GM21528 (cell line): Measurements from ENCODE around the gene TNK2.
"Not testable (repeated sequence)": the region's sequence is repeated elsewhere in the genome, so short reads cannot be mapped to it uniquely, and the experiment has no call there.

ENCODE experiments used
- ATAC-seq: cut with Tn5 transposase; IDR thresholded peaks from one replicate; pipeline ENCODE4 v1.9.1; 2021; ENCODE audit warnings: mild to moderate bottlenecking, moderate library complexity; ENCODE audit not compliant: unreplicated experiment, low FRiP score

The TNK2 gene

GRCh38 chr3:195824425-195825190, 83.7 kb downstream of the TNK2 start:
- ATAC-seq, result not testable (repeated sequence)

- ATAC-seq, result no peak
Measured at GRCh38 chr3:195823999-195824398, 84.4 kb downstream of the TNK2 start.

GRCh38 chr3:195823280-195823679, 85.1 kb downstream of the TNK2 start:
- ATAC-seq, result no peak

GRCh38 chr3:195822131-195822696, 86.1 kb downstream of the TNK2 start:
- no peak for ATAC-seq

- ATAC-seq, result no peak
Measured at GRCh38 chr3:195821403-195822130, 86.8 kb downstream of the TNK2 start.

DNA sequence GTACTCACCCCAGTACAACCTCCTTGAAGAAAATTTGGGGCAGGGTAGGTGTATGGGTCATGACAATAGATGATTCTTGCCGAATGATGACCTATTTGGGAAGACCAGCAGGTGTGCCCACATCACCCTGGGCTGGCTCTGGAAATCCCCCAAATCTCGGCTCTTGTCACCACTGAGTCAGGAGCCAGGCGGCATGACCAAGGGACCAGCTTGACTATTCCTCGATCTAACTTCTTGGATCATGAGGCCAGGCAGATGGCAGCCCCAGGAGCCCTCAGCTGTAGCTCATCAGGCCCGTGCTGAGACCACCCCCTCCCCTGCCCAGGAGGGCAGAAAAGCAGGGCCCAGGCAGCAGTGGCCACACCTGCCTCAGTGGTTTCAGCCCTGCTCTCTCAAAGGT, 87.5 kb downstream of the TNK2 start:
- no peak for ATAC-seq

- ATAC-seq, result no peak
Measured at GRCh38 chr3:195820186-195820585, 88.2 kb downstream of the TNK2 start.

GRCh38 chr3:195818301-195818700, 90.0 kb downstream of the TNK2 start:
- no peak for ATAC-seq

- ATAC-seq, result no peak
Measured at GRCh38 chr3:195817578-195818135, 90.7 kb downstream of the TNK2 start.

DNA sequence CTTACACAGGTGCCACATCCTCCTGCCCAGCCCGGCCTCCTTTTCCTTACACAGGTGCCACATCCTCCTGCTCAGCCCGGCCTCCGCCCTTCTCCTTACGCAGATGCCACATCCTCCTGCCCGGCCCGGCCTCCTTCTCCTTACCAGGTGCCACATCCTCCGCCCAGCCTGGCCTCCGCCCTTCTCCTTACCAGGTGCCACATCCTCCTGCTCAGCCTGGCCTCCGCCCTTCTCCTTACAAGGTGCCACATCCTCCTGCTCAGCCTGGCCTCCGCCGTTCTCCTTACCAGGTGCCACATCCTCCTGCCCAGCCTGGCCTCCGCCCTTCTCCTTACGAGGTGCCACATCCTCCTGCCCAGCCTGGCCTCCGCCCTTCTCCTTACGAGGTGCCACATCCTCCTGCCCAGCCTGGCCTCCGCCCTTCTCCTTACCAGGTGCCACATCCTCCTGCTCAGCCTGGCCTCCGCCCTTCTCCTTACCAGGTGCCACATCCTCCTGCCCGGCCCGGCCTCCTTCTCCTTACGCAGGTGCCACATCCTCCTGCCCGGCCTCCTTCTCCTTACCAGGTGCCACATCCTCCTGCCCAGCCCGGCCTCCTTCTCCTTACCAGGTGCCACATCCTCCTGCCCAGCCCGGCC, 92.0 kb downstream of the TNK2 start:
- not testable (repeated sequence) for ATAC-seq

GRCh38 chr3:195815169-195815771, 93.1 kb downstream of the TNK2 start:
- no peak for ATAC-seq

DNA sequence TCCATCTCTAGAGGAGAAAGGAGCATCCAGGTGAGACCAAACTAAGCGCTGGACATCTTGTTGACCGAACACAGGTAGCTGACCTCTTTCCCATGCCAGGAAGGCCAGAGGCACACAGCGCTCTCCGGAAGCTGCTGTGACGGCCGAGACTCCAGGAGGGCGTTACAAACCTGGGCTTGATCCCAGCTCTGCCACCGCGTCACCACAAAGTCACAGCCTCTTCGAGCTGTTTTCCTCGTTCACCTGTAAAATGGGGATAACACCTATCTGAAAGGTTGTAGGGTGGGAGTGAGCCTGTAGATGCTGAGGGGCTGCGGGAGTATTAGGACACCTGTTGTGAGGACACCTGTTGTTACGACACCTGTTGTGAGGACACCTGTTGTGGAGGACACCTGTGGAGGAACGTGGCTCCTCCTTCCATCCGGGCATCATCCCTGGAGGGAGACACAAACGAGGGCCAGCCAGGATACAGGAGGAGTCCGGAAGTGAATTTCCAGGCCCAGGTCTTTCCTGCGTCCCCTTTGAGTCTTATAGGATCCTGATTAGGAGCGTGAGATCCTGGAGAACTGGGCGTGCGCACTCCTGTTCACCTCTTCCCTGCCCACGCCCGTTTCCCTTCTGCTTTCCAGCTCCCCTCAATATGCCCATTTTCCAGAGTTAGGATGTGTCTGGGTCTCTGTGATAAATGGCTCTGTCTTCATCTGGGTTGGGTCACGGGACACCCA, 94.3 kb downstream of the TNK2 start:
- ATAC-seq, result no peak
